H1 (cell line): ENCODE measurements around the gene PRSS53. TPM values are rescaled to one million over a fixed set of nuclear protein-coding genes. Genes with fewer than 3 reads are reported as not detected.

Experiments
- NANOG ChIP-seq: IDR thresholded peaks from 2 replicates; pipeline ENCODE4 v1.6.1; 2011; ENCODE audit warnings: low read length, low read depth, mild to moderate bottlenecking, inconsistent platforms; ENCODE audit not compliant: insufficient read depth, poor library complexity, severe bottlenecking
- polyA plus RNA-seq, 7 experiments: library from polyadenylated mRNA; depleted of rRNA in 3 of 7; stranded (reverse) in 5 of 7; unstranded in 2 of 7; fragments of >200 nt in 5 of 7; fragments of 200-250 nt in 2 of 7; gene quantifications; 1 replicate in 5 of 7; 2 replicates in 1 of 7; 4 replicates in 1 of 7; pipeline versions ENCODE4 v1.2.1 to v1.2.3, GENCODE V29; 2011 to 2013; ENCODE audit warnings: missing spikeins in 2 of 7, mixed read lengths in 2 of 7
- total RNA-seq: library from RNA; stranded (reverse); fragmentation: NEBNext Ultra II Directional; extraction: Animal tissue kit (Norgen Biotek cat#: 25700); gene quantifications from 2 replicates; pipeline ENCODE4 v1.2.1, GENCODE V29; 2021

PRSS53 gene
- total and polyA plus RNA-seq, 2 of the 8 experiments (the other 6 are each of a cell fraction or from before 2014, with no cell fraction given): 1.7 to 2.6 TPM

GRCh38 chr16:31112711-31113110 lies 24.0 kb upstream of the PRSS53 start (continued):
- TF ChIP-seq NANOG: no peak
- TF ChIP-seq, all 59 proteins: peak for 0
